Panc1 (cell line): ENCODE measurements around the gene HERC6.
"Not testable (repeated sequence)": the region's sequence is repeated elsewhere in the genome, so short reads cannot be mapped to it uniquely, and the experiment has no call there.

Experiments used
- CTCF ChIP-seq: fragments of 450-650 bp; IDR thresholded peaks from 2 replicates; pipeline ENCODE4 v1.5.1; 2017; ENCODE audit warnings: mild to moderate bottlenecking
- POLR2AphosphoS5 ChIP-seq: IDR thresholded peaks from 2 replicates; pipeline ENCODE4 v1.6.1; 2012; ENCODE audit warnings: mild to moderate bottlenecking, low read depth, low read length, moderate library complexity
- REST ChIP-seq, 2 experiments: IDR thresholded peaks; 2 replicates each; pipeline ENCODE4 v1.6.1; 2011 to 2012; ENCODE audit warnings: low read depth in 2 of 2, control low read depth in 1 of 2, low read length in 1 of 2, mild to moderate bottlenecking in 1 of 2, moderate library complexity in 1 of 2; ENCODE audit not compliant: insufficient read depth in 1 of 2
- SIN3A ChIP-seq: IDR thresholded peaks from 2 replicates; pipeline ENCODE4 v1.6.1; 2012; ENCODE audit warnings: low read depth, mild to moderate bottlenecking, low read length, moderate library complexity, borderline replicate concordance; ENCODE audit not compliant: insufficient read depth
- TCF7L2 ChIP-seq: IDR thresholded peaks from 2 replicates; pipeline ENCODE4 v1.6.1; 2011; ENCODE audit warnings: mild to moderate bottlenecking, low read depth, low read length, inconsistent platforms

- not testable (repeated sequence) for TF ChIP-seq CTCF; POLR2AphosphoS5; REST (IDR thresholded peaks at IDR 0.05; ENCODE audit: insufficient read depth in 1 of 2, low read depth in 2 of 2, low read length in 1 of 2); TCF7L2; SIN3A
Observed at GRCh38 chr4:88361217-88361773, 17.4 kb upstream of the HERC6 start.
